Measurements from ENCODE around the gene SIRT5.

SIRT5 gene

GRCh38 chr6:13641315-13641714 is 66.9 kb downstream of the SIRT5 start:
- no peak for DNase-seq

GRCh38 chr6:13643125-13643524 is 68.7 kb downstream of the SIRT5 start:
- no peak for DNase-seq

- DNase-seq = no peak
These were observed 74.4 kb downstream of the SIRT5 start for GRCh38 chr6:13648850-13649249.

GRCh38 chr6:13649393-13649792 is 75.0 kb downstream of the SIRT5 start:
- no peak for DNase-seq

GRCh38 chr6:13653296-13653695 is 78.9 kb downstream of the SIRT5 start:
- DNase-seq = no peak

- DNase-seq = no peak
These were observed 80.1 kb downstream of the SIRT5 start for GRCh38 chr6:13654496-13654895.

- no peak for DNase-seq
These were observed 81.3 kb downstream of the SIRT5 start for GRCh38 chr6:13655700-13656099.

- DNase-seq = no peak
These were observed 85.9 kb downstream of the SIRT5 start for GRCh38 chr6:13660273-13660672.

- DNase-seq = no peak
These were observed 86.5 kb downstream of the SIRT5 start for GRCh38 chr6:13660893-13661292.

- no peak for DNase-seq
These were observed 87.2 kb downstream of the SIRT5 start for GRCh38 chr6:13661647-13662046.

- DNase-seq = no peak
These were observed 88.4 kb downstream of the SIRT5 start for GRCh38 chr6:13662651-13663334.

- no peak for DNase-seq
These were observed 89.6 kb downstream of the SIRT5 start for GRCh38 chr6:13663986-13664385.
